DMS79 (cell line): ENCODE results near the gene ABCC1.
"Not testable (repeated sequence)": the region's sequence is repeated elsewhere in the genome, so short reads cannot be mapped to it uniquely, and the experiment has no call there.

Experiments
- DNase-seq: peaks from one replicate; lab custom pipeline; 2025; lab: John Stamatoyannopoulos, UW

ABCC1 gene

GRCh38 chr16:15946257-15947044 lies 3.0 kb upstream of the ABCC1 start:
- no peak for DNase-seq

- DNase-seq = no peak
These were observed 1.4 kb upstream of the ABCC1 start for GRCh38 chr16:15947983-15948509.

GRCh38 chr16:15948532-15949209 lies 745 bp upstream of the ABCC1 start:
- no peak for DNase-seq

- no peak for DNase-seq
These were observed 892 bp downstream of the ABCC1 start for GRCh38 chr16:15950161-15950854.

GRCh38 chr16:15950869-15951268 lies 1.5 kb downstream of the ABCC1 start:
- DNase-seq = no peak

GRCh38 chr16:15951852-15952251 lies 2.4 kb downstream of the ABCC1 start:
- no peak for DNase-seq

- no peak for DNase-seq
These were observed 2.9 kb downstream of the ABCC1 start for GRCh38 chr16:15952265-15952711.

- DNase-seq = no peak
These were observed 4.1 kb downstream of the ABCC1 start for GRCh38 chr16:15953477-15953876.

- DNase-seq = no peak
These were observed 4.8 kb downstream of the ABCC1 start for GRCh38 chr16:15953929-15954813.

- DNase-seq = no peak
These were observed 5.4 kb downstream of the ABCC1 start for GRCh38 chr16:15954814-15955151.

GRCh38 chr16:15955425-15955824 lies 6.0 kb downstream of the ABCC1 start:
- DNase-seq = no peak

GRCh38 chr16:15956106-15956505 lies 6.7 kb downstream of the ABCC1 start:
- not testable (repeated sequence) for DNase-seq

GRCh38 chr16:15958703-15959348 lies 9.4 kb downstream of the ABCC1 start:
- DNase-seq = no peak

GRCh38 chr16:15960124-15960971 lies 10.9 kb downstream of the ABCC1 start:
- DNase-seq = no peak

GRCh38 chr16:15961060-15961511 lies 11.7 kb downstream of the ABCC1 start:
- no peak for DNase-seq

GRCh38 chr16:15961571-15962090 lies 12.2 kb downstream of the ABCC1 start:
- DNase-seq = no peak

GRCh38 chr16:15963307-15963910 lies 14.0 kb downstream of the ABCC1 start:
- DNase-seq = no peak

GRCh38 chr16:15966420-15966819 lies 17.0 kb downstream of the ABCC1 start:
- DNase-seq = no peak

GRCh38 chr16:15966836-15967546 lies 17.6 kb downstream of the ABCC1 start:
- no peak for DNase-seq
